Measurements from ENCODE around the gene MYOM3.

MYOM3 gene

DNA sequence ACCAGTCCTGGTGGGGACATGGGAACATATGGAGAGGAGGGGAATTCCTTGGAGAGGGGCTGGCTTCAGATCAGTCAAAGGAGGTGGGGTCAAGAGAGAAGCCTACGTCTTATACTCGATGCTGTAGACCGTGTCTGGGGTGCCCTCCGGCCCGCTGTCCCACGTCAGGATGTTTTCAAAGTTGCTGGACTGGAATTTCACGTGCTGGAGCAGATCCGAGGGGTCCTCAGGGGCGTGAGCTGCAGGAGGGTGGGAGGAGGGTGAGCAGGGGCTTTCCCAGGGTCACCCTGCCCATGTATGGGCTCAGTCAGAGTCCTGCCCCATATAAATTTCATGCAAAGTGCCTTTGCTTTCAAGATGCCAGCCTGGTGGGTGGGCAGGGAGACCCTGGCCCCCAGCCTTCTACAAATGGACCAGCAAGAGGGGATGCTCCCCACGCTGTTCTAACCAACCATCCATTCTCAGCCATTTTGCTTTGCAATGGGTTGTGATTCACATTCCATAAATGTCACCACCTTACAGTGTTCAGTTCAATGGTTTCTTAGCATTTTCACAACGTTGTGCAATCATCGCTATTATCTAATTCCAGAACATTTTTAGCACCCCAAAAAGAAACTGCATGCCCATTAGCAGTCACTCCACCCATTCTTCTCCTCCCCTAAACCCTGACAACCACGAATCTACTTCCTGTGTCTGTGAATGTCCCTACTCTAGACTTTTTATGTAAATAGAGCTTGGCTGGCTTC is 26.7 kb upstream of the MYOM3 start:
- no peak for DNase-seq

DNA sequence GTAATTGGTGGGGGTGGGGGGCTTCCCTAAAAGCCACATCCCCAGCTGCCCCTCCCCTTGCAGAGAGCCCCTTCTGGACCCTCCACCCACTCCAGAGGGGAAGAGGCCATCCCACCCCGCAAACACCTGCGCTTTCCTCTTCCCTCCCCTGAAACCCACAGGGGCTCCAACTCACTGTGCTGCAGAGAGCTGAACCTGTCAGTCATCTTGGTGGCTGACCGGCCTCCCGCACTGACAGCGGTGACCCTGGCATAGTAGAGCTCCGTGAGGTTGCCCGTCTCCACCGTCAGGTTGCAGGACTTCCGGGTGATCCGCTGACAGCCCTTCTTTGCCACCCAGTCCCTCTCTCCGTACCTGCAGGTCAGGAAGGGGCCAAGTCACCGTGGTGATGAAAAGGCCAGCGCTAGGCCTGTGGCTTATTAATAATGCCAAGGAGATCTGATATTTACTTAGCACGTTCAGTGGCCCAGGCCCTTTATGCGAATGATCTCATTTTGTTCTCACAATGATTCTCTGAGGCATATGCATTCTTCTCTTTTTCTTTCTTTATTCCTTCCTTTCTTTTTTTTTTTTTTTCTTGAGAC is 25.1 kb upstream of the MYOM3 start:
- DNase-seq = no peak

DNA sequence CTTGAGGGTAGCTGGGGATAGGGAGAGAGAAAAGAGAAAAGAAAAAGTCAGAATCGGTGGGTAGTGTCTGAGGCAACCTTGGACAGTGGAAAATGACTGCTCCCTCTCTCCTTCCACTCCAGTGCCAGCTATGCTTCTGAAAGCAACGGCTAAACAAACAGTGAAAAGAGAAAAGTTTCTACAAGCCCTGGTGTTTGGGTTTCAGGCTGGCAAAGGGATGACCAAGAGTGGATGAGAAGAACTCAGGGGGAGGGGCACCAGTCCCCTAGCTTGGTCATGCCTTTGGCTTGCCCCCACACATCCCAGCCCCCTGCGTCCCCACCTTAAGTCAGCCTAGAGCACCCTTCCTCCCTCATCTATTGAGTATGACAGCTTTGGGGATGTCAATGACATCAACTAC is 22.4 kb upstream of the MYOM3 start:
- no peak for DNase-seq

DNA sequence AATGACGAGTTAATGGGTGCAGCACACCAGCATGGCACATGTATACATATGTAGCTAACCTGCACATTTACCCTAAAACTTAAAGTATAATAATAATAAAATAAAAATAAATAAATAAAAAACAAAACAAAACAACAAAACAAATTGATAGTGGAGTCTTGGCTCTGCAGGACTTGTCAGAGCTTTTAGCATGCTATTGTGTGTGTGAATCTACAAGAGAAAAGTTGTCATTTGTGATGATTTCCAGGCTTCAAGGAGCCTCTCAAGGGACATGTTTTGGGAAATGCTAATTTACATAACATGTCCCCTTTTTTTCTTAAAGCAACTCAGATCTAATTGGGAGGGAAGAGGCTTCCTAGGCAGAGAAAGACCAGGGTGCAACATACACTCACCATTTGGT is 21.9 kb upstream of the MYOM3 start:
- no peak for DNase-seq

DNA sequence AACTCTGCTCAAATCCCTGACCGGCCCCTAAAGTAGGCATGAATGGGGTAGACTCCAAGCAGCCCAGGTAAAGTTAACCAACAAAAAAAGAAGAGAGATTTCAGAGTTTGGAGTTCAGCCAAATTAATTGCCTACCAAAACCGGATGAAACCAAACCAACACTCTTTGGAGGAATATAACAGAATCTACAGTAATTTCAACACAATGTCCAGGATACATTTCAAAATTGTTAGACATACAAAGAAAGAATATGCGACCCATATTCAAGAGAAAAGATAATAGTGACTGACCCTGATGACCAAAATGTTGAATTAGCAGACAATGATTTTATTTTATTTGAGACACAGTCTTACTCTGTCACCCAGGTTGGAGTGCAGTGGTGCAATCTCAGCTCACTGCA is 18.4 kb upstream of the MYOM3 start:
- DNase-seq = no peak

DNA sequence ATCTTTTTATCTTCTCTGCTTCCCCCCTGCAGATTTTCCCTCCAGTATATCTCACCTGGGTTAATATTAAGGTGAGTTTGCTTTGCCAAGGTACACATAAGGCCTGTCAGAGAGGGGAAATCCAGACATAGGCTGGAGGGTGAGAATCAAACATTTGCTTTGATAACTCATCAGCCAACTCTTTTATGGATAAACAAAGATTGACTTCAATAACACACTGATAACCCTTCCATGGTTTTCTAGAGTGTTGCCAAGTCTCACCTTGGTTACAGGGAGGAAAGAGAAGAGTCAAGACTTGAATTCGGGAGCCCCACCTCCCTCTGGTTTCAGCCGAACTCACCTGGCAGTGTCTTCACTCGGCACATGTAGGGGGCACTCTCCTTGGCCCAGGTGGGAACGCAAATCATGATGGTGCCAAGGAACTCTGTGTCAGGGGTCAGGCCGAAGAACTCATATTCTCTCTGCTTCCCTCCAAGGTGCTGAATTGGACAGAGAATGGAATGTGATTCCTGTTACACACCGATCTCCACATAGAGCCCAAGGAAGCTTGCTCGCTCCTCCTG is 15.9 kb upstream of the MYOM3 start:
- DNase-seq = no peak

DNA sequence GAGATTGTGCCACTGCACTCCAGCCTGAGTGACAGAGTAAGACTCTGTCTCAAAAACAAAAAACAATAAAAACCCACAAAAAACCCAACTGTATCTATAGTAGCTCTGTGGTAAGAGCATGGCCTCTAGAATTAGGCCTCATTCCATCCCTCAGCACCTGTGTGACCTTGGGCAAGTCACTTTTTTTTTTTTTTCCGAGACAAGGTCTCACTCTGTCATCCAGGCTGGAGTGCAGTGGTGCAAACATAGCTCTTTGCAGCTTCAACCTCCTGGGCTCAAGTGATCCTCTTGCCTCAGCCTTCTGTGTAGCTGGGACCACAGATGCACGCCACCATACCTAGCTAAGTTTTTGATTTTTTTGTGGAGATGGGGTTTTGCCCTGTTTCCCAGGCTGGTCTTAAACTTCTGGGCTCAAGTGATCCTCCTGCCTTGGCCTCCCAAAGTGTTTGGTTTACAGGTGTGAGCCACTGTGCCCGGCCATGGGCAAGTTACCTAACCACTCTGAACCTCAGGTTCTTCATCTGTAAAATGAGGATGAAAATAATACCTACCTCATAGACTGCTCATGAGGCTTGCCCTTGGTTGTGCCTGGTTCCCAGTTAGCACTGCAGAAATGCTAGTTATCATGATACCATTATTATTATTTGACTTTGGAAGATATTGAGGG is 15.3 kb upstream of the MYOM3 start:
- DNase-seq = no peak

DNA sequence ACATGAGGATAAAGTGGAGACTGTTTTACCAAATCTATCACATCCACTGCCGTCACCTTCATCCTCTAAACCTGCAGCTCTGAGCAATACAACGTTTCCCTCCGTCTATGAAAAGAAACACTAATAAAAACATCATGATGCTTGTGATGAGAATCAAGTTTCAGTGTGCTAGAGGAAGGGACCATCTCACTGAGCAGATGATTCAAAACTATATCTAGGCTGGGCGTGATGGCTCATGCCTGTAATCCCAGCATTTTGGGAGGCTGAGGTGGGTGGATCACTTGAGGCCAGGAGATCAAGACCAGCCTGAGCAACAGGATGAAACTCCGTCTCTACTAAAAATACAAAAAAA is 14.7 kb upstream of the MYOM3 start:
- DNase-seq = no peak

DNA sequence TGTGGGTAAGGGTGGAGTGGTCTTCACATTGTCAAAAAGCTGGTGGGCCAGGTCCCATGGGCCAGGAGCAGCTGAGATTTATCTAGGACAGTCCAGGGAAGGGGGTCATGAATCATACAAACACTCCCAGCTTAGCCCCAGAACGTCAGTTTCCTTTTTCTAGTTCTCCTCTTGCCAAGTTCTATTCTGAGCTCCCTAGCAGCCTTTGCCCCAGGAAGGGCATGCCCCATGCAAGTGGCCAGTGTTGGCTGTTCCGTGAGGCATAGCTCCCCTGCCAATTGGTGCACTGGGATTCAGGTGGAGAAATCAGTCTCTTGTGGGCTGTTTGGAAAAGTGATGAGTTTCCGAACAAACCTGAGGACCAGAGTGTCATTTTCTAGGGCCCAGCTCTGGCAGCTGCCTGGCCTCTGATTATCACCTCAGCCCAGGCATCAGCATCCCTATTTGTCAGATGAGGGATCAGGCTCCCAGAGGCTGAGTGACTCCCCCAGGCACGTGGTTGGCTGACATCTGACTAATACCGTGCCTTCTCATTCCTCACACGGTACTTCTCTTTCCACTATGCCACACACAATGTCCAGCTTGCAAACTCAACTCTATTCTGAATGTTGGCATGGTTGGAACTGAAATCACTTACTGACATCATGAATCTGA is 14.2 kb upstream of the MYOM3 start:
- no peak for DNase-seq

DNA sequence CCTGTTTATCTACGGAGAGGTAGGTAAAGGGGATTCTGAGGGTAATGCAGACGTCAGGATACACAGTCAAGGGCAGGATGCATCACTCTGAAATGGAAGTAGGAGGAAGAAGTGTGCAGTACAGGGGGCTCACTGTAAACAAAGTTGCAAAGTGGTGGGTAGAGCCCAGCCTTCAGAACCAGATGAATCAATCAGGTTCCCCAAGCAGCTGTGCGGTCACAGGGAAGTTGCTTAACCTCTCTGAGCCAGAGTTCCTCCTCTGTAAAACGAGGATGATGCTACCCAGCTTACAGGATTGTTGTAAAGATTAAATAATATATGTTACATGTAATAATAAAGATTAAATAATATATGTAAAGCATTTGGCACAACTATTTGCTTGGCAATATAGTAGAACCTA is 13.5 kb upstream of the MYOM3 start:
- no peak for DNase-seq

DNA sequence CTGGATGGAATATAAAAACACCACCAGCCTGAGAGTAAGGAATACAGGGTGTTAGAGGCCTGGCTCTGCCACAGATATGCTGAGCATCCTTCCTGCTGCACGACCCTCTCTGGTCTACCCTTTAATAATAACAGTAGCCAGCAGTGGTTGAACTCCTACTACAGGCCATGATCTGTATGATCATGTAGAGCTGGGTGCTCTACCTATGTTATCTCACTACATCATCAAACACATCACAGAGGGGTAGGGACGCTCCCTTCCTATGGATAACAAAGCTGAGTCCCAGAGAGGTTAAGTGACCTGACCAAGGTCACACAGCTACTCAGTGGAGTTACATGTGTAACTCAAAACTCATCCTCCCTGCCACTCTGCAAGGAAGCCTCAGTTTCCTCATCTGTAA is 13.0 kb upstream of the MYOM3 start:
- no peak for DNase-seq

DNA sequence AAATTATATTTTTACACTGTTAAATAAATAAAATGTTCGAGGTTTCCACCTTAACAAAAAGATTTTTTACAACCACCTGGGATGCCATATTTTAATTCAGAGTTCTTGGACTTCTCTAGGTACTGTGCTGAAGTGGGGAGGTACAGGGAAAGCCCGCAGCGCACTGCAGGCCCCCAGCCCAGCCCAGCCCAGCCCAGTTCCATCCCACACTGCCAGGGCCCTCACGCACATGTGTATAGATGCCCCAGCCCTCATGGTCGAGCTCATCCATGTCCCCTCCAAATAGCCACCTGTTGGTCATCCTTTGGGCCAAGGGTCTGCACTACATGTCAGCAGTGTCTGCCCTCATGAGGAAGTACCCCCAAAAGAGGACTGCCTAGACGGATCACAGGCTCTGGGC is 11.7 kb upstream of the MYOM3 start:
- no peak for DNase-seq

DNA sequence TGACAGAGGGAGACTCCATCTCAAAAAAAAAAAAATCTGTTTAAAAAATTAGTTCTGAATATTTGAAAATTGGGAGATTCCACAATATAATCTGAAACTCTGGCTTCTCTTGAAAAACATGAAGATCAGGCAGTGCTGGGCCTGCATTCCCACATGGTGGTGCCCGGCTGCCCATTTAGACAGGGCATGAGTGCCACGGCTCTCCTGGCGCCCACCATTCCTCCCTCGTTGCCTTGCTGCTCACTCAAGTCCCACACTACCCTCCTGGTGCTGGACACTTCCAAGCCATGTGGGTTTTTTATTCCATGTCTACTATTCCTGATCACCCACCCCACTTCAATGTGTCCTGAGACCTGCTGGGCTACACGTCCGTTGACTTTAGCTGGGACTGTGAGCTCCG is 10.8 kb upstream of the MYOM3 start:
- no peak for DNase-seq

DNA sequence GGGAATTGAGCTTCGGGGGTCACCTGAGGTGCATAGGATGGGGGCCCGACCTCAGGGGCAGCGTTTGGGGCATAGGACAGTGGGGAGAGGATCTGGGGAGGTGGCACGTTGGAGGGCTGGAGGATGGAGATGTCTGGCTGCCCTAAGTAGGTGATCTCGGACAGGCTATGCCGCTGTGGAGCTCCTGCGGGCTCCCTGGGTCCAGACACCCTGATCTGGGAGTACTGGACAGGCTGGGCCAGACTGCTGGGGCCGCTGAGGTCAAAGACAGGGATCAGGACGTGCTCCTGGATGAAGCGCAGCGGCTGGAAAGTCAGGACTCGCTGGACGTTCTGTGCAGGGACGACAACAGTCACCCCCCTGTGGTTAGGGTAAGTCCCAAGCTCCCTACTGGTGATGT is 9.5 kb upstream of the MYOM3 start:
- DNase-seq = no peak

DNA sequence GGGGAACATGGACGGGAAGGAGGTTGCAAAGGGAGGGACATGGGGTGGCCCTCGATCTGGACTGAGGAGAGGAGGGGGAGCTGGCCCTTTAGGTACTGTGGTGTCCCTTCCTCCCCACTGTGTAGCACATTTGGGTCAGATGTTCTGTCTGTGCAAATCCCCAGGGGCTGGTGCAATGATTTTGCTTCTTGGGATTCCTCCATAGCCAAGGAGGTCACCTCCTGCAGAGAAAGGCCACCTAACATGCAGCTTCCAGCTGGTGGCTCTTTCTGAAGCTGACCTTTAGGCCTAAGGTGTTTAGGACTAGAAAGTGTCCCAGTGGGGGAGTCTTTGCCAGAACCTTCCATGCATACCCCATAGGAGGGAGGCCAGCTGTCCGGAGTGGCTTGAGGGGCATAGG is 9.0 kb upstream of the MYOM3 start:
- DNase-seq = no peak

DNA sequence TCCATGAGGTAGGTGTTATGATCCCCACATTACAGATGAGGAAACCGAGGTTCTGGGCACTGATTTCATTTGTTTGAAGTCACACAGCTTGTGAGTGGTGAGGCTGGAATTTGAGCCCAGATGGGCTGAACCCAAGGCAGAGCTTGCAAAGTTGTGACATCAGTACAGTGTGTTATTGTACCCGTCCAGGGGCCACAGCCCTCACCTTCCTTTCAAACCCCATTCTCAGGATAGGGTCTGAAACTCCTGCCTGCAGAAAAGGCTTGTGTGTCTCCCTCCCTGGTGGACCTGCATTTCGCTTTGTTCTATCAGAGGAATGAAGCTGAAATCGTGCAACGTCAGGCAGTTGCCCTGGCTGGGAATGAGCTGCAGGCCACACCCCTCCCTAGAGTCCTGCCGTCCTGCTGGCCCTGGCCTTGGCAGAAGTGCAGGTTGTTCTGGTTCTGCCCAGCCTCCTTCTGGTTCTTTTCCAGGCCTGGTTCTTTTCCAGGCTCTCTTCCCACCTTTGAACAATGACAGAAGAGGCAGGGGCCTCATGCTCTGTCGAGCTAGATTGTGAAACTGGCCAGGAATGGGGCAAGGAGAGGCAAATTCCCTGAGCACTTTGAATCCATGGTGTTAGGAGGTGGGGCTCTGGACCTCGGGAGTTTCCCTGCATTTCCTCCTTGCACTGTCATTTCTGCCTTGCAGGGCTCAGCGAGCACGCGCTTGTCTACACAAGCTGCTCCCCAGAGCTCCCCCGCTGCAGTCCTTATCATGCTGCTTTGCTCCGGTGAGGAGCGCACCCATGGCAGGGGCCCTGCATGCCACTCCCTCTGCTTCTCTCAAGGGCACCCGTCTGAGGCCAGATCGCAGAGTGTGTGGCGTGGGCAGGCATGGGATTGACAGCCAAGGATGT is 8.2 kb upstream of the MYOM3 start:
- DNase-seq = no peak

DNA sequence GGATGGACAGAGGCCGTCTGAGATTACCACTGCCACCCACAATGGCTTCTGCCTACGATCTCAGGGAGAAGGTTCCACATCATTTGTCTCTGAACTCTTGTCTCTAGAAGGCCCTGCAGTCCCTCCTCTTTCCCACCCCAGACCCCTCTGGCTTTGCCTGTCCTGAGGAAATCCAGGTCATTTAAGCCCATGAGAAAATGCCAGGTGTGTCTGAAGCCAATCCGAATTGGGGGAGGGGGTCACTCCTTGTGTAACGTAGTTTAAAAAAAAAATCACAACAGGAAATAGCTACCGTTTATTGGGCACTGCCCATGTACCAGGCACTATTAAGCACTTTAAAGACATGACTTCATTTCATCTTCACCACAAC is 7.5 kb upstream of the MYOM3 start:
- no peak for DNase-seq

DNA sequence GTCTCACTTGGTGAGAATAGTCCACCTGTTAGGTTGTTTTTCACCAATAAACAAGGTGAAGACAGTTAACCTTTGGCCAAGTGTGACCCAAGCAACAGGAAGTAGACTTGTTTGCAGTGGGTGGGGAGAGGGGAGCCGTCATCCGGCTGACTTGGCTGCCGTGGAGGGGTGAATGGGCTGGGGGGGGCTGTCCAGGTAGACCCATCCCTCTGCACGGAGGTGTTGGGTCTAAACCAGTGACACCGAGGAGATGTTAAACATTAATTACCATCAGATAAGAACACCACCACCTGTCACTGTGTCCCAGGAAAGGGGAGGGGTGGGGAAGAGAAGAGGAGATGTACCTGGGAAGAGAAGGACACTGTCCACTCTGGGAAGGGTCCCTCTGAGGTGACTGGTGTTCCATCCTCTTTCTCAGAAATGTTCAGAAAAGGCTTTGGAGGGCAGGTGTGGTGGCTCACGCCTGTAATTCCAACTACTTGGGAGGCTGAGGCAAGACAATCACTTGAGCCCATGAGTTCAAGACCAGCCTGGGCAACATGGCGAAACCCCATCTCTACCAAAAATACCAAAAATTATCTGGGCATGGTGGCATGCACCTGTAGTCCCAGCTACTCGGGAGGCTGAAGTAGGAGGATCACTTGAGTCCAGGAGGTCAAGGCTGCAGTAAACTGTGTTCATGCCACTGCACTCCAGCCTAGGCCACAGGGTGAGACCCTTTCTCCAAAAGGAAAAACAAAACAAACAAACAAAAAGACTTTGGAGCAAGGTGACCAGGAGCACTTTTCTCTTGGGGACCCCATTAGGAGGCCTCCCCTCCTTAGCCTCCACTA is 6.7 kb upstream of the MYOM3 start:
- no peak for DNase-seq

DNA sequence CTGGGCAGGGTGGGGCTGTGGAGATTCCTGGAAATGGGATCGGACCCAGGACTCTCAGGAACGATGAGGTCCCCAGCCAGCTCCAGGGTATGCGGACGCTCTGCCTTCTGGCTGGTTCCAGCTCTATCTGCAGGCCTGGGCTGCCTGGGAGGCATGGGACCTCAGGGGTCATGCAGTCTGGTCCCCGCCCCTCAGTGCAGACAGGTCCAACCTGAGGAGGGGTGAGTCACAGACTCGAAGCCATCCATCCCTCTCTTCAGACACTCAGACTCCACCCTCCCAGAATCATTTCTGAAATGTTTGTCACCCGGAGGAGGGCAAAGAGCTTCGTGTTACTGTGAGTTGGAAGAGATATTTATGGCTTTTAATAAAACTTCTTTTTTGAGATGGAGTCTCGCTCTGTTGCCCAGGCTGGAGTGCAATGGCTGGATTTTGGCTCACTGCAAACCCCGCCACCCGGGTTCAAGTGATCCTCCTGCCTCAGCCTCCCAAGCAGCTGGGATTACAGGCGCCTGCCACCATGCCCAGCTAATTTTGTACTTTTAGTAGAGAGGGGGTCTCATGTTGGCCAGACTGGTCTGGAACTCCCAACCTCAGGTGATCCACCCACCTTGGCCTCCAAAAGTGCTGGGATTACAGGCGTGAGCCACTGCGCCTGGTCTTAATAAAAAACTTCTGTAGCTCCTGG is 5.9 kb upstream of the MYOM3 start:
- DNase-seq = no peak

DNA sequence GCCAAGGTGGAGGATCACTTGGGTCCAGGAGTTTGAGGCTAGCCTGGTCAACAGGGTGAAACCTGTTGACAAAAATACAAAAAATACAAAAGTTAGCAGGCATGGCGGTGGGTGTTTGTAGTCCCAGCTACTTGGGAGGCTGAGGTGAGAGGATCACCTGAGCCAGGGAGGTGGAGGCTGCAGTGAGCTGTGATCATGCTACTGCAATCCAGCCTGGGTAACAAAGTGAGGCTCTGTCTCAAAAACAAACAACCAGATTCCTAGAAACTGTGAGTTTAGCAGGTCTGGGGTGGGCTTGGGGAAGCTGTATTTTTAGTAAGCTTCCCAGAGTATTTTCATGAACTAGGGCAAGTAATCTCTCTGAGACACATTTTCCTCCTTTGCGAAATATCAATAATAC is 5.2 kb upstream of the MYOM3 start:
- DNase-seq = no peak

DNA sequence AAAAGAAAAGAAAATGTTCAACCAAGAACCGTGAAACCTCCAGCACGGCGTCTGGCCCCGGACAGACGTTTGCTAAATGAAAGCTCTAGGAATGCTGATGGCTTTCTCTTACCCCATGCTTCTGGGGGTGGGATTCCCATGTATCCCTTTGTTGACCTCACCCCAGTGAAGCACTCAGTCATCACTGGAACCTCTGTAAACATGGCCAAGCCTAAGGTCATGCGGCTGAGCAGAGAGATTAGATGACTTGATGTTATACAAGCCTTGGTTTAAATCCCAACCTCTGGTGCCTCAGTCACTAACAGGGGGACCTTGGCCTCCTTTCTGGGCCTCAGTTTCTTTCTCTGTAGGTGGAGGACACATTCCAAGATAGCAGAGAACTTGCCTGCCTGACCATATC is 2.8 kb upstream of the MYOM3 start:
- no peak for DNase-seq
